GM13977 (cell line): ENCODE results near the gene LHX1.

ENCODE experiments used
- DNase-seq: peaks from one replicate; pipeline ENCODE4 v3.0.0; 2012; ENCODE audit warnings: low spot score
- CTCF ChIP-seq: IDR thresholded peaks from 2 replicates; pipeline ENCODE4 v1.5.1; 2012; ENCODE audit warnings: mild to moderate bottlenecking, control low read depth; ENCODE audit not compliant: insufficient read depth; ENCODE audit errors: extremely low read depth, missing control alignments
- in situ Hi-C: fragments of 300-500 bp; cut with MboI; formaldehyde crosslinking; loops from one replicate; pipeline ENCODE4 v1.12.0; 2022; ENCODE audit warnings: low sequenced_read_pairs, low pct_unique_long_range_greater_than_20kb, mixed read lengths, inconsistent platforms; ENCODE audit not compliant: unreplicated experiment

The LHX1 gene

GRCh38 chr17:36951084-36951789 lies 14.0 kb downstream of the LHX1 start:
- no peak for TF ChIP-seq CTCF
- in situ Hi-C loops, result no loop called here
- no peak for DNase-seq

GRCh38 chr17:36971508-36971907 lies 34.2 kb downstream of the LHX1 start:
- TF ChIP-seq CTCF, result no peak
- DNase-seq, result no peak
- in situ Hi-C loops, result no loop called here

- TF ChIP-seq CTCF, result no peak
- in situ Hi-C loops, result no loop called here
- DNase-seq, result no peak
Observed at GRCh38 chr17:36972186-36972700, 35.0 kb downstream of the LHX1 start.

GRCh38 chr17:36972905-36973304 lies 35.6 kb downstream of the LHX1 start:
- DNase-seq, result no peak
- in situ Hi-C loops, result no loop called here
- TF ChIP-seq CTCF, result no peak

- DNase-seq, result no peak
- in situ Hi-C loops, result no loop called here
- no peak for TF ChIP-seq CTCF
Observed at GRCh38 chr17:36975922-36976515, 38.7 kb downstream of the LHX1 start.

GRCh38 chr17:36977066-36977465 lies 39.8 kb downstream of the LHX1 start:
- TF ChIP-seq CTCF, result no peak
- in situ Hi-C loops, result no loop called here
- DNase-seq, result no peak
